Muscle layer of colon (tissue), 2 donors: ENCODE measurements around the gene NGEF.

Experiments
- H3K27ac ChIP-seq: one replicate; pipeline ENCODE4 v1.7.0; 2013; ENCODE audit warnings: low read depth, mild to moderate bottlenecking, low read length, moderate library complexity
- H3K27me3 ChIP-seq, 2 donors: one replicate each; pipeline ENCODE4 v1.7.0; 2013; ENCODE audit warnings: low read length in 2 of 2, mild to moderate bottlenecking in 2 of 2; ENCODE audit not compliant: insufficient read depth in 2 of 2, control insufficient read depth in 1 of 2
- H3K36me3 ChIP-seq: one replicate; pipeline ENCODE4 v1.7.0; 2013; ENCODE audit warnings: mild to moderate bottlenecking, low read length; ENCODE audit not compliant: insufficient read depth
- H3K4me1 ChIP-seq: one replicate; pipeline ENCODE4 v1.7.0; 2013; ENCODE audit warnings: mild to moderate bottlenecking, low read length; ENCODE audit not compliant: insufficient read depth
- H3K4me3 ChIP-seq, 2 donors: one replicate each; pipeline ENCODE4 v1.7.0; 2013; ENCODE audit warnings: low read length in 2 of 2, low read depth in 1 of 2, mild to moderate bottlenecking in 1 of 2, moderate library complexity in 1 of 2
- H3K9ac ChIP-seq: one replicate; pipeline ENCODE4 v1.7.0; 2013; ENCODE audit warnings: low read length
- H3K9me3 ChIP-seq: one replicate; pipeline ENCODE4 v1.7.0; 2013; ENCODE audit warnings: mild to moderate bottlenecking, low read length
- donor health status: abdominal sarcoma.
- donor health status: Adenocarcinoma of cecum.

Gene NGEF

DNA sequence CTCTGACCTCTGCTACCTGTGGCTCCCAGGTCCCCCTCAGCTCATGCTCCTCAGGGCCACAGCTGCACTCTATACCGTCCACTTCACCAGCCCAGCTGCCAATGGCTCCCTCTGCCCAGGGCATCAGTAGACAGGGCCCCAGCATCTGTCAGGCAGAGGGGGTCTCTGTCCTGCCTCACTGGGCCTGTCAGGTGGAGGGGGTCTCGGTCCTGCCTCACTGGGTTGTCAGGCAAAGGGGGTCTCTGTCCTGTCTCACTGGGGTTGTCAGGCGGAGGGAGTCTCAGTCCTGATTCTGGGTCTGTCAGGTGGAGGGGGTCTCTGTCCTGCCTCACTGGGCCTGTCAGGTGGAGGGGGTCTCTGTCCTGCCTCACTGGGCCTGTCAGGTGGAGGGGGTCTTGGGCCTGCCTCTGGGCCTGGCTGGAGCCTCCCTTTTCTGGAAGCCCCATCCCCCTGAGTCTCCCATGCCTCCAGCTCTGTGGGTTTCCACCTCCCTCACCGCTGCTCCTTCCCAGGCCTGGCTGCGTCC, 123.1 kb downstream of the NGEF start:
- H3K4me1 ChIP-seq = no peaks in the 10 kb centered on the region
- no peak overlapping the region for H3K9ac ChIP-seq
- peaks cover 6 to 7% of the 10 kb centered on the region in 2 donors for H3K27me3 ChIP-seq
- no peak overlapping the region for H3K27ac ChIP-seq
- no peaks in the 10 kb centered on the region for H3K9me3 ChIP-seq
- H3K4me3 ChIP-seq = no peak overlapping the region
- H3K36me3 ChIP-seq = no peaks in the 10 kb centered on the region

DNA sequence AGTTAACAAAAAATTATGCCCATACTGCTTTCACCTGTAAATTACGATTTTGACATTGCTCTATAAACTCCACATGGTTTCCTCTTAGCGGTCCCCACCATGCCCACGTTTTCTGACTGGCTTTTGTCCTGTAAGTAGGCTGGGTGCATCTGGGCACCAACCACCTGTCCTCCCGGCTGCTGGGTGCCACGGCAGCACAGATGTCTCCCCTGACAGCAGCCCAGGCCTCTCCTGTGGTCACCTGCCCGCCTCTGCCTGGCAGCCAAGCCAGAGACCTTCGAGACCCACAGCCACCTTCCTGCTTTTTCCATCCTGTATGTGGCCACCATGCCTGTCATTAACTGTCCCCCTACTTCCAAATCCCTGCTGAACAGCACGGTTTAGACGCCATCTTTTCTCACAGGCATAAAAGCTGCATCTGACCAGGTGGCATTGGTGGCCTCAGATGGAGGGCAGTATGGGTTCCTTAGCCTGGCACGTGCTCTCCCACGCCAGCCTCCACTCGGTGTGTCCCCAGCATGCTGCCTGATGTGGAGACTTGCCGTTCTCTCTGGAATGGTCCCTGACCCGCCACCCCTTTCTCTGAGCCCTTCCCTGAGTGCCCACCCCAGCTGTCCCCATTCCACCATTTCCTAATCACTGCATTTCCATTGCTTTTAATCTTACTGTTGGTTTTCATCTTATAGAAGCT, 124.1 kb downstream of the NGEF start:
- H3K27ac ChIP-seq = no peak overlapping the region
- H3K4me3 ChIP-seq = no peak overlapping the region
- peaks cover 6 to 7% of the 10 kb centered on the region in 2 donors for H3K27me3 ChIP-seq
- no peak overlapping the region for H3K9ac ChIP-seq
- no peaks in the 10 kb centered on the region for H3K9me3 ChIP-seq
- H3K36me3 ChIP-seq = no peaks in the 10 kb centered on the region
- no peaks in the 10 kb centered on the region for H3K4me1 ChIP-seq

DNA sequence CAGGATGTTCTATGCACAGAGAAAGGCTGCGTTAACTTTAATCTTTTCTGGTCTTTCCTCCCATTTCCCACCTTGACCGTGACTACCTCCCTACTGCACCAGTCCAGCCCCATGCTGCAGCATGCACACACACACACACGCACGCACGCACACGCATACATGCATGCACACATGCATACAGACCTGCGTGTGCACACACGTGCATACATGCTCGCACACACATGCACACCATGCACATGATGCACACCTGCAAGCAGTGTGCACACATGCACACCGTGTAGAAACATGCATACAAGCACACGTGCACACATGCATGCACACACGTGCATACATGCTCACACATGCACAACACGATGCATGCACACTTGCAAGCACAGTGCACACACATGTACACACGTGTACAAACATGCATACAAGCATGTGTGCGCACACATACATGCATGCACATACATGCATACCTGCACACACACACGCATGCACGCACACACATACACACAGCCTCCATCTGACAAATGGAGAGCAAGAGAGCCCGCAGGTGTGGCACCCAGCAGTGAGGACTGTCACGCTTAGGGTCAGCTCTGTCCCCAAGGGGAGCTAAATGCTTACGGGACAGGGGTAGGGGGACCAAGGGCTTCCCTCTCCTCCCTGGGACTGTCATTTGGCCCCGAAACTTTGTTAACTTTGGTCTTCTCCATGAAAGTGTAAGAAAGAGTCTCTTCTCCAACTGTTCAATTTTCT, 124.8 kb downstream of the NGEF start:
- no peak overlapping the region for H3K4me3 ChIP-seq
- H3K27ac ChIP-seq = no peak overlapping the region
- no peaks in the 10 kb centered on the region for H3K4me1 ChIP-seq
- H3K36me3 ChIP-seq = no peaks in the 10 kb centered on the region
- no peaks in the 10 kb centered on the region for H3K9me3 ChIP-seq
- H3K9ac ChIP-seq = no peak overlapping the region
- H3K27me3 ChIP-seq = peaks cover 6 to 7% of the 10 kb centered on the region in 2 donors

GRCh38 chr2:232887171-232887850, 125.7 kb downstream of the NGEF start:
- Histone ChIP-seq H3K4me1 (no peaks in the 10 kb centered on the region), H3K27me3 (peaks cover 6 to 7% of the 10 kb centered on the region in 2 donors), H3K9ac (no peak overlapping the region), H3K9me3 (no peaks in the 10 kb centered on the region), H3K36me3 (no peaks in the 10 kb centered on the region), H3K27ac (no peak overlapping the region), H3K4me3 (no peak overlapping the region)

DNA sequence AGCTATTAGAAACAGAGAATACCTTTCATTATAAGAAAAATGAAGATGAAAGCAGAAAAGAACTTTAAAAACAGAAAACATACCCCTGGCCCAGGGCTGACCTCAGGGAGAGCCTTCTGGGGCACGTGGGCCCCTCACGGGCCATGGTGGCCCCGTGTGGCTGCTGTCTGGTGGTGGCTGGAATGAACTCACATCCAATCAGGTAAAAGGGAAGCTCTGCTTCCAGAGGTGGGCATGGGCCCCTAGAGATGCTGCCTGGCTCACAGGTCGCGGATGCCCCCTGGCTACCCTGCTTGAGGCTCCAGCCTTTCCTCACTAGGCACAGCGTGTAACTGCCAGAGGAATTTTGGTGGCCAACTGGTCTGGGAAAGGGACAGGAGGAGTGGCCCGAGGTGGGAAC, 126.4 kb downstream of the NGEF start:
- Histone ChIP-seq H3K27me3 (peaks cover 6 to 7% of the 10 kb centered on the region in 2 donors), H3K27ac (no peak overlapping the region), H3K9ac (no peak overlapping the region), H3K4me3 (no peak overlapping the region), H3K9me3 (no peaks in the 10 kb centered on the region), H3K4me1 (no peaks in the 10 kb centered on the region), H3K36me3 (no peaks in the 10 kb centered on the region)

- Histone ChIP-seq H3K36me3 (no peaks in the 10 kb centered on the region), H3K4me1 (no peaks in the 10 kb centered on the region), H3K27ac (no peak overlapping the region), H3K9ac (no peak overlapping the region), H3K9me3 (no peaks in the 10 kb centered on the region), H3K4me3 (no peak overlapping the region), H3K27me3 (peaks cover 6 to 7% of the 10 kb centered on the region in 2 donors)
These were observed 126.9 kb downstream of the NGEF start for GRCh38 chr2:232886176-232886575.

- no peaks in the 10 kb centered on the region for H3K9me3 ChIP-seq
- H3K4me1 ChIP-seq = no peaks in the 10 kb centered on the region
- no peak overlapping the region for H3K27ac ChIP-seq
- H3K4me3 ChIP-seq = no peak overlapping the region
- peaks cover under 1 to 7% of the 10 kb centered on the region in 2 donors for H3K27me3 ChIP-seq
- no peaks in the 10 kb centered on the region for H3K36me3 ChIP-seq
- no peak overlapping the region for H3K9ac ChIP-seq
These were observed 127.6 kb downstream of the NGEF start for GRCh38 chr2:232885264-232885961.

GRCh38 chr2:232884549-232885263, 128.3 kb downstream of the NGEF start:
- Histone ChIP-seq H3K9ac (no peak overlapping the region), H3K4me3 (no peak overlapping the region), H3K27ac (no peak overlapping the region), H3K36me3 (no peaks in the 10 kb centered on the region), H3K4me1 (no peaks in the 10 kb centered on the region), H3K9me3 (no peaks in the 10 kb centered on the region), H3K27me3 (peaks cover 0 to 7% of the 10 kb centered on the region in 2 donors)

DNA sequence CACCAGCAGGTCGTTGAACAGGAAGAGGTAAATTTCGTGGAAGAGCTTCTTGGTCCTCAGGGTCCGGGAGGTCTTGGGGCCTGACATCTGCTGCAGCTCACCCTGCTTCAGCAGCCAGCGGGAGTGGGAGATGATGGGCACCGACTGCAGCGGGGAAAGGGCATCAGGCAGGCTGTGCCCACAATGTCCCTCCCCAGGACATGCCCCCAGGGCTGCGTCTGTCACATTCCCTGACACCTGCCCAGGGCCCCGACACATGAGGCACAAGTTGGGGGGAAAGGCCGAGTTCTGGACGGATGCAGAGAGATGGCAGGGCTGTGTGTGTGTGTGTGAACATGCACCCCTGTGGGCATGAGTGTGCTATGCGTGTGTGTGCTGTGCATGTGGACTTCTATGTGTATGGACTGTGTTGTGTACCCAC, 129.0 kb downstream of the NGEF start:
- H3K27ac ChIP-seq = no peak overlapping the region
- H3K27me3 ChIP-seq = peaks cover 0 to 7% of the 10 kb centered on the region in 2 donors
- H3K4me1 ChIP-seq = no peaks in the 10 kb centered on the region
- H3K4me3 ChIP-seq = no peak overlapping the region
- H3K9ac ChIP-seq = no peak overlapping the region
- no peaks in the 10 kb centered on the region for H3K36me3 ChIP-seq
- no peaks in the 10 kb centered on the region for H3K9me3 ChIP-seq

DNA sequence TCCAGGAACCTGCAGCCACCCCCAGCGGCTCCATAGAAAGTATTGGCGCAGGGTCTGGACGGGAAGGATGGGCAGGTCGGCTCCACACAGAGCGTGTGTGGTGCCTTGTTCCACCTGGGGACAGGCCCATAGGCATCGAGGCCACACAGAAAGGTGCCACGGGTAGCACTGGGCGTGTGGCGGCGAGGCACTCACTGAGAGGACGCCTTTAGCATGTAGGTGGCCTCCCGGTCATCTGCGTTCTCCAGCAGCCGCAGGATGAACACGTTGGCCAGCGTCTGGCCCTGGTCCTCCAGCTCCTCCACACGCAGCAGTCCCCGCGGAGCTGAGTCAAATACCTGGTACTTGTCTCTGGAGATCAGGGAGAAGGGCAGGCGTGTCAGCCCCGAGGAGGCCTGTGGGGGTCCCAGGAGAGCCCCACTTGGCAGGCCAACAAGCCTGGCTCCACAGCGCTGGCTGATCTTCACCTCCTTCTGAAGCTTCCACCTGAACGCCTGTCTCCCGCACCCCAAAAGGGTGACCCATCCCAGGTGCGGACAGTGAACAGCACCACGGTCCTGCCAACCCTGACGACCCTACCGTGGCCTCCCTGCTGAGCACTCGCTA, 129.8 kb downstream of the NGEF start:
- Histone ChIP-seq H3K4me3 (no peak overlapping the region), H3K36me3 (no peaks in the 10 kb centered on the region), H3K27ac (no peak overlapping the region), H3K4me1 (no peaks in the 10 kb centered on the region), H3K9me3 (no peaks in the 10 kb centered on the region), H3K27me3 (peaks cover 0 to 7% of the 10 kb centered on the region in 2 donors), H3K9ac (no peak overlapping the region)
